Measurements from ENCODE around the gene DLG1. TPM values are rescaled to one million over a fixed set of nuclear protein-coding genes. Genes with fewer than 3 reads are reported as not detected.
A peak's percentile ranks its signal among the peaks of the same experiment; 100 is the strongest.

The DLG1 gene
- total RNA-seq, 1 donor from 2014 or later = 99.6 TPM

- TF ChIP-seq, protein P1, sequence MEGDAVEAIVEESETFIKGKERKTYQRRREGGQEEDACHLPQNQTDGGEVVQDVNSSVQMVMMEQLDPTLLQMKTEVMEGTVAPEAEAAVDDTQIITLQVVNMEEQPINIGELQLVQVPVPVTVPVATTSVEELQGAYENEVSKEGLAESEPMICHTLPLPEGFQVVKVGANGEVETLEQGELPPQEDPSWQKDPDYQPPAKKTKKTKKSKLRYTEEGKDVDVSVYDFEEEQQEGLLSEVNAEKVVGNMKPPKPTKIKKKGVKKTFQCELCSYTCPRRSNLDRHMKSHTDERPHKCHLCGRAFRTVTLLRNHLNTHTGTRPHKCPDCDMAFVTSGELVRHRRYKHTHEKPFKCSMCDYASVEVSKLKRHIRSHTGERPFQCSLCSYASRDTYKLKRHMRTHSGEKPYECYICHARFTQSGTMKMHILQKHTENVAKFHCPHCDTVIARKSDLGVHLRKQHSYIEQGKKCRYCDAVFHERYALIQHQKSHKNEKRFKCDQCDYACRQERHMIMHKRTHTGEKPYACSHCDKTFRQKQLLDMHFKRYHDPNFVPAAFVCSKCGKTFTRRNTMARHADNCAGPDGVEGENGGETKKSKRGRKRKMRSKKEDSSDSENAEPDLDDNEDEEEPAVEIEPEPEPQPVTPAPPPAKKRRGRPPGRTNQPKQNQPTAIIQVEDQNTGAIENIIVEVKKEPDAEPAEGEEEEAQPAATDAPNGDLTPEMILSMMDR (IDR thresholded peaks at IDR 0.05; ENCODE audit: unreplicated experiment) = no peak
- Mint-ChIP-seq H3K4me1 (ENCODE audit: low read depth) (peaks cover 8% of the 10 kb centered on the region), H3K27me3 (peaks cover 13% of the 10 kb centered on the region), H3K4me3 (ENCODE audit: low read depth) (no peak overlapping the region), H3K9me3 (ENCODE audit: low read depth) (no peaks in the 10 kb centered on the region), H3K27ac (no peak overlapping the region), H3K36me3 (ENCODE audit: insufficient read depth) (peaks cover 7% of the 10 kb centered on the region)
- no peak for DNase-seq (ENCODE audit: low spot score, unreplicated experiment)
These were observed 291.0 kb downstream of the DLG1 start for GRCh38 chr3:197007296-197007940.

- TF ChIP-seq, protein P1 (IDR thresholded peaks at IDR 0.05; ENCODE audit: unreplicated experiment) = no peak
These were observed 291.6 kb downstream of the DLG1 start for GRCh38 chr3:197006860-197007259.

DNA sequence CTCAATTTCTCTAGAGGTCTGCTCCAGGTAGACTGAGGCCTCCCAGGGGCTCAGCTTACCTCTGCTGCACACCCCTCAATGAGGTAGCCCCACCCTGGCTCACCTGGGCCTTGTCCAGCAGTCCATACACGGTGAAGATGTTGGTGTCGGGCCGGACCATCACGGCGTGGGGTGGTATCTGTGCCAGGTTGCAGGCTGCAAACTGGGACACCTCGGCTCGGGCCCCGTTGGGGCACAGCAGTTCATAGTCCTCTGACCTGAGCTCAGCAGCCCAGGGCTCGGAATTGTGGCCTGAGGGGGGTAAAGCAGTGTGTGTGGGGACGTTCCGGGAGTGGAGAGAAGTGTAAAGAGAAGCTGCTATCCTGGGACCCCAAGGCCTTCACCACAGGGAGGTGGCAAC lies 292.0 kb downstream of the DLG1 start:
- H3K27ac Mint-ChIP-seq = no peak overlapping the region
- no peak for DNase-seq (ENCODE audit: low spot score, unreplicated experiment)
- peaks cover 9% of the 10 kb centered on the region for H3K4me1 Mint-ChIP-seq (ENCODE audit: low read depth)
- peaks cover 16% of the 10 kb centered on the region for H3K27me3 Mint-ChIP-seq
- no peak overlapping the region for H3K4me3 Mint-ChIP-seq (ENCODE audit: low read depth)
- TF ChIP-seq, protein P1 (IDR thresholded peaks at IDR 0.05; ENCODE audit: unreplicated experiment) = no peak
- H3K36me3 Mint-ChIP-seq (ENCODE audit: insufficient read depth) = peaks cover 7% of the 10 kb centered on the region
- H3K9me3 Mint-ChIP-seq (ENCODE audit: low read depth) = no peaks in the 10 kb centered on the region

More at GRCh38 chr3:197006860-197007259, 291.6 kb downstream of the DLG1 start:
- Mint-ChIP-seq H3K36me3 (ENCODE audit: insufficient read depth) (peaks cover 7% of the 10 kb centered on the region), H3K4me1 (ENCODE audit: low read depth) (peaks cover 8% of the 10 kb centered on the region), H3K27ac (no peak overlapping the region), H3K9me3 (ENCODE audit: low read depth) (no peaks in the 10 kb centered on the region), H3K4me3 (ENCODE audit: low read depth) (no peak overlapping the region), H3K27me3 (peaks cover 13% of the 10 kb centered on the region)
- no peak for DNase-seq (ENCODE audit: low spot score, unreplicated experiment)

- H3K36me3 Mint-ChIP-seq (ENCODE audit: insufficient read depth) = peaks cover 7% of the 10 kb centered on the region
- TF ChIP-seq, protein P1 (IDR thresholded peaks at IDR 0.05; ENCODE audit: unreplicated experiment) = no peak
- H3K27me3 Mint-ChIP-seq = peaks cover 16% of the 10 kb centered on the region
- H3K4me1 Mint-ChIP-seq (ENCODE audit: low read depth) = peaks cover 9% of the 10 kb centered on the region
- peak overlapping the region; percentile 84 for H3K27ac Mint-ChIP-seq
- no peaks in the 10 kb centered on the region for H3K9me3 Mint-ChIP-seq (ENCODE audit: low read depth)
- H3K4me3 Mint-ChIP-seq (ENCODE audit: low read depth) = peak overlapping the region; percentile 80
- no peak for DNase-seq (ENCODE audit: low spot score, unreplicated experiment)
These were observed 294.7 kb downstream of the DLG1 start for GRCh38 chr3:197003461-197004385.

DNA sequence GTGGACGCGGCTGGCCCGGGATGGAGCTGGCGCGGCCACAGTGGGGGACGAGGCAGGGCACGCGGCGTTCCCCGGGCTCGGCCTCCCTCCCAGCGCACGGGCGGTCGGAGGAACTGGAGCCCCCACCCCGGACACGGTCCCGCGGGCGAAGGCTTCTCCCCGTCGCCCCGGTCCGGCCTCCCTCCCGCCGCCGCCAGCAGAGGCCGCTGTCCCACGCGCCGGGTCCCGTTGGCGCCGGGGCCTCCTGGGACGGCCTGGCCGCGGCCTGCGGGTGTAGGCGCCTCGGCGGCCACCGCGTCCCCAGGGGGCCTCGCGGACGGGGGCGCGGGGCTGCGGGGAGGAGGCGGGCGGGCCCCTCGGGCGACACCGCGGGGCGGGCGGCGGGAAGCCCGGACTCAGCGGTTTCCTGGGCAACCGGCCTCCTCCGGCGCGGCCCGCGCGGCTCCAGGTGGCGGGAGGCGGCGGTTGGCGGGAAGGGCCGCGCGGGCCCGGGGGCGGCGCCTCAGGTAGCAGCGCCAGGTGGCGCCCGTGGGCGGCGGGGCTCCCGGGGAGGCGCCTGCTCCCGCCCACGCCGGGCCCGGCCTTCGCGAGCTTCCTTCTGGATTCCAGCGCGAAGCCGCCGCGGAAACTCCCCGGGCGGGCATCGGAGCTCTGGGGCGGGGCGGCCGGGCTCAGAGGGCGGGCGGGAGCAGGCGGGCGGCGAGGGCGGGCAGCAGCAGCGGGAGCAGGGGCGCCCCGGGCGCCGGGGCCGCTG lies 295.5 kb downstream of the DLG1 start:
- Mint-ChIP-seq H3K36me3 (ENCODE audit: insufficient read depth) (peaks cover 7% of the 10 kb centered on the region), H3K4me1 (ENCODE audit: low read depth) (peaks cover 9% of the 10 kb centered on the region), H3K27me3 (peaks cover 16% of the 10 kb centered on the region), H3K4me3 (ENCODE audit: low read depth) (no peak overlapping the region), H3K9me3 (ENCODE audit: low read depth) (no peaks in the 10 kb centered on the region), H3K27ac (no peak overlapping the region)
- TF ChIP-seq, protein P1 (IDR thresholded peaks at IDR 0.05; ENCODE audit: unreplicated experiment) = peak; percentile 77
- peak; percentile 72 for DNase-seq (ENCODE audit: low spot score, unreplicated experiment)
